SK-N-SH (cell line): Measurements from ENCODE around the gene ADGRL4.

Experiments
- FOXJ3 ChIP-seq: sonication (generic); formaldehyde crosslinking; IDR thresholded peaks from 2 replicates; pipeline ENCODE4 v1.5.1; 2020; ENCODE audit warnings: mild to moderate bottlenecking, missing genetic modification reagents
- POLR2AphosphoS5 ChIP-seq: IDR thresholded peaks from 2 replicates; pipeline ENCODE4 v1.6.1; 2012; ENCODE audit warnings: low read depth, low read length
- TAF1 ChIP-seq: IDR thresholded peaks from 2 replicates; pipeline ENCODE4 v1.6.1; 2012; ENCODE audit warnings: low read depth, mild to moderate bottlenecking, low read length, moderate library complexity, borderline replicate concordance
- YY1 ChIP-seq: IDR thresholded peaks from 2 replicates; pipeline ENCODE4 v1.4.0; 2012; ENCODE audit warnings: low read depth, mild to moderate bottlenecking
- TF ChIP-seq, protein P1 (sequence below): IDR thresholded peaks from 2 replicates; pipeline ENCODE4; 2012
- TF ChIP-seq, protein P2 (sequence below): fragments of 200-600 bp; sonication (generic); IDR thresholded peaks from 2 replicates; pipeline ENCODE4 v1.6.1; 2017; ENCODE audit warnings: antibody characterized with exemption, mild to moderate bottlenecking, moderate library complexity
- TF ChIP-seq, protein P3 (sequence below): IDR thresholded peaks from 2 replicates; pipeline ENCODE4 v1.4.0; 2012; ENCODE audit warnings: low read depth, borderline replicate concordance
- TF ChIP-seq, protein P4 (sequence below): IDR thresholded peaks from 2 replicates; pipeline ENCODE4 v1.4.0; 2012; ENCODE audit warnings: low read depth
- TF ChIP-seq, protein P5 (sequence below): fragments of 150-350 bp; IDR thresholded peaks from 2 replicates; pipeline ENCODE4 v1.6.1; 2017; ENCODE audit warnings: antibody characterized with exemption, low read length, low read depth, borderline replicate concordance
- TF ChIP-seq, protein P6 (sequence below): IDR thresholded peaks from 2 replicates; pipeline ENCODE4 v1.4.0; 2012; ENCODE audit warnings: low read depth, borderline replicate concordance
- TF ChIP-seq, protein P7 (sequence below): IDR thresholded peaks from 2 replicates; pipeline ENCODE4 v1.6.1; 2012; ENCODE audit warnings: mild to moderate bottlenecking, low read depth, low read length, moderate library complexity

DNA sequence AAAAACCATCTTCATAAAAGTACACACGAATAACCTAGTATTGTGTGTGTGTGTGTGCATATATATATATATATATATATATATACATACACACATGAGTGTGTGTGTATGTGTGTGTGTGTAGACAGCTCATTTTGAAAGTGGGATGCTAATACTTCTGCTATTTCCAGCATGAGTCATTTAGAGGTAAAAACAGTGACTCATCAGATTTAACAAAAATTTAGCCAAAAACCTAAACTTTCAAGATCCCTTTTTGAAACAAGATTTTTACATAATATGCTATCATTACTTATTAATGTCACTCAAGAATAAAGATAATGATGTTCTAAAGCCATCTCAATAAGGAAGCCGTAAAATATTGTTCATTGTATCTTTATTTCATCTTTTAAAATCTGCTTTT lies 35.6 kb upstream of the ADGRL4 start:
- TF ChIP-seq FOXJ3 (CRISPR knock-in tag) (no peak), TAF1 (no peak), POLR2AphosphoS5 (no peak), YY1 (no peak)
- TF ChIP-seq, protein P1, sequence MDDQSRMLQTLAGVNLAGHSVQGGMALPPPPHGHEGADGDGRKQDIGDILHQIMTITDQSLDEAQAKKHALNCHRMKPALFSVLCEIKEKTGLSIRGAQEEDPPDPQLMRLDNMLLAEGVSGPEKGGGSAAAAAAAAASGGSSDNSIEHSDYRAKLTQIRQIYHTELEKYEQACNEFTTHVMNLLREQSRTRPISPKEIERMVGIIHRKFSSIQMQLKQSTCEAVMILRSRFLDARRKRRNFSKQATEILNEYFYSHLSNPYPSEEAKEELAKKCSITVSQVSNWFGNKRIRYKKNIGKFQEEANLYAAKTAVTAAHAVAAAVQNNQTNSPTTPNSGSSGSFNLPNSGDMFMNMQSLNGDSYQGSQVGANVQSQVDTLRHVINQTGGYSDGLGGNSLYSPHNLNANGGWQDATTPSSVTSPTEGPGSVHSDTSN, result no peak
- TF ChIP-seq, protein P2, sequence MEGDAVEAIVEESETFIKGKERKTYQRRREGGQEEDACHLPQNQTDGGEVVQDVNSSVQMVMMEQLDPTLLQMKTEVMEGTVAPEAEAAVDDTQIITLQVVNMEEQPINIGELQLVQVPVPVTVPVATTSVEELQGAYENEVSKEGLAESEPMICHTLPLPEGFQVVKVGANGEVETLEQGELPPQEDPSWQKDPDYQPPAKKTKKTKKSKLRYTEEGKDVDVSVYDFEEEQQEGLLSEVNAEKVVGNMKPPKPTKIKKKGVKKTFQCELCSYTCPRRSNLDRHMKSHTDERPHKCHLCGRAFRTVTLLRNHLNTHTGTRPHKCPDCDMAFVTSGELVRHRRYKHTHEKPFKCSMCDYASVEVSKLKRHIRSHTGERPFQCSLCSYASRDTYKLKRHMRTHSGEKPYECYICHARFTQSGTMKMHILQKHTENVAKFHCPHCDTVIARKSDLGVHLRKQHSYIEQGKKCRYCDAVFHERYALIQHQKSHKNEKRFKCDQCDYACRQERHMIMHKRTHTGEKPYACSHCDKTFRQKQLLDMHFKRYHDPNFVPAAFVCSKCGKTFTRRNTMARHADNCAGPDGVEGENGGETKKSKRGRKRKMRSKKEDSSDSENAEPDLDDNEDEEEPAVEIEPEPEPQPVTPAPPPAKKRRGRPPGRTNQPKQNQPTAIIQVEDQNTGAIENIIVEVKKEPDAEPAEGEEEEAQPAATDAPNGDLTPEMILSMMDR, result no peak
- TF ChIP-seq, protein P3, sequence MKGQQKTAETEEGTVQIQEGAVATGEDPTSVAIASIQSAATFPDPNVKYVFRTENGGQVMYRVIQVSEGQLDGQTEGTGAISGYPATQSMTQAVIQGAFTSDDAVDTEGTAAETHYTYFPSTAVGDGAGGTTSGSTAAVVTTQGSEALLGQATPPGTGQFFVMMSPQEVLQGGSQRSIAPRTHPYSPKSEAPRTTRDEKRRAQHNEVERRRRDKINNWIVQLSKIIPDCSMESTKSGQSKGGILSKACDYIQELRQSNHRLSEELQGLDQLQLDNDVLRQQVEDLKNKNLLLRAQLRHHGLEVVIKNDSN, result no peak
- TF ChIP-seq, protein P4, sequence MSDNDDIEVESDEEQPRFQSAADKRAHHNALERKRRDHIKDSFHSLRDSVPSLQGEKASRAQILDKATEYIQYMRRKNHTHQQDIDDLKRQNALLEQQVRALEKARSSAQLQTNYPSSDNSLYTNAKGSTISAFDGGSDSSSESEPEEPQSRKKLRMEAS, result no peak
- TF ChIP-seq, protein P5, sequence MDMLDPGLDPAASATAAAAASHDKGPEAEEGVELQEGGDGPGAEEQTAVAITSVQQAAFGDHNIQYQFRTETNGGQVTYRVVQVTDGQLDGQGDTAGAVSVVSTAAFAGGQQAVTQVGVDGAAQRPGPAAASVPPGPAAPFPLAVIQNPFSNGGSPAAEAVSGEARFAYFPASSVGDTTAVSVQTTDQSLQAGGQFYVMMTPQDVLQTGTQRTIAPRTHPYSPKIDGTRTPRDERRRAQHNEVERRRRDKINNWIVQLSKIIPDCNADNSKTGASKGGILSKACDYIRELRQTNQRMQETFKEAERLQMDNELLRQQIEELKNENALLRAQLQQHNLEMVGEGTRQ, result no peak
- TF ChIP-seq, protein P6, sequence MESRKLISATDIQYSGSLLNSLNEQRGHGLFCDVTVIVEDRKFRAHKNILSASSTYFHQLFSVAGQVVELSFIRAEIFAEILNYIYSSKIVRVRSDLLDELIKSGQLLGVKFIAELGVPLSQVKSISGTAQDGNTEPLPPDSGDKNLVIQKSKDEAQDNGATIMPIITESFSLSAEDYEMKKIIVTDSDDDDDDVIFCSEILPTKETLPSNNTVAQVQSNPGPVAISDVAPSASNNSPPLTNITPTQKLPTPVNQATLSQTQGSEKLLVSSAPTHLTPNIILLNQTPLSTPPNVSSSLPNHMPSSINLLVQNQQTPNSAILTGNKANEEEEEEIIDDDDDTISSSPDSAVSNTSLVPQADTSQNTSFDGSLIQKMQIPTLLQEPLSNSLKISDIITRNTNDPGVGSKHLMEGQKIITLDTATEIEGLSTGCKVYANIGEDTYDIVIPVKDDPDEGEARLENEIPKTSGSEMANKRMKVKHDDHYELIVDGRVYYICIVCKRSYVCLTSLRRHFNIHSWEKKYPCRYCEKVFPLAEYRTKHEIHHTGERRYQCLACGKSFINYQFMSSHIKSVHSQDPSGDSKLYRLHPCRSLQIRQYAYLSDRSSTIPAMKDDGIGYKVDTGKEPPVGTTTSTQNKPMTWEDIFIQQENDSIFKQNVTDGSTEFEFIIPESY, result no peak
- TF ChIP-seq, protein P7, sequence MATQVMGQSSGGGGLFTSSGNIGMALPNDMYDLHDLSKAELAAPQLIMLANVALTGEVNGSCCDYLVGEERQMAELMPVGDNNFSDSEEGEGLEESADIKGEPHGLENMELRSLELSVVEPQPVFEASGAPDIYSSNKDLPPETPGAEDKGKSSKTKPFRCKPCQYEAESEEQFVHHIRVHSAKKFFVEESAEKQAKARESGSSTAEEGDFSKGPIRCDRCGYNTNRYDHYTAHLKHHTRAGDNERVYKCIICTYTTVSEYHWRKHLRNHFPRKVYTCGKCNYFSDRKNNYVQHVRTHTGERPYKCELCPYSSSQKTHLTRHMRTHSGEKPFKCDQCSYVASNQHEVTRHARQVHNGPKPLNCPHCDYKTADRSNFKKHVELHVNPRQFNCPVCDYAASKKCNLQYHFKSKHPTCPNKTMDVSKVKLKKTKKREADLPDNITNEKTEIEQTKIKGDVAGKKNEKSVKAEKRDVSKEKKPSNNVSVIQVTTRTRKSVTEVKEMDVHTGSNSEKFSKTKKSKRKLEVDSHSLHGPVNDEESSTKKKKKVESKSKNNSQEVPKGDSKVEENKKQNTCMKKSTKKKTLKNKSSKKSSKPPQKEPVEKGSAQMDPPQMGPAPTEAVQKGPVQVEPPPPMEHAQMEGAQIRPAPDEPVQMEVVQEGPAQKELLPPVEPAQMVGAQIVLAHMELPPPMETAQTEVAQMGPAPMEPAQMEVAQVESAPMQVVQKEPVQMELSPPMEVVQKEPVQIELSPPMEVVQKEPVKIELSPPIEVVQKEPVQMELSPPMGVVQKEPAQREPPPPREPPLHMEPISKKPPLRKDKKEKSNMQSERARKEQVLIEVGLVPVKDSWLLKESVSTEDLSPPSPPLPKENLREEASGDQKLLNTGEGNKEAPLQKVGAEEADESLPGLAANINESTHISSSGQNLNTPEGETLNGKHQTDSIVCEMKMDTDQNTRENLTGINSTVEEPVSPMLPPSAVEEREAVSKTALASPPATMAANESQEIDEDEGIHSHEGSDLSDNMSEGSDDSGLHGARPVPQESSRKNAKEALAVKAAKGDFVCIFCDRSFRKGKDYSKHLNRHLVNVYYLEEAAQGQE, result no peak
